LNCaP clone FGC (cell line): ENCODE results near the gene XYLT2.

Experiments
- DNase-seq: peaks from one replicate; pipeline ENCODE4 v3.0.0-alpha.2; 2011; ENCODE audit warnings: low read depth
- H3K4me3 ChIP-seq: 2 replicates; pipeline ENCODE4 v1.5.1; 2011; ENCODE audit warnings: mild to moderate bottlenecking, low read depth, low read length, control low read depth
- CTCF ChIP-seq: IDR thresholded peaks from 2 replicates; pipeline ENCODE4 v1.5.1; 2012; ENCODE audit warnings: mild to moderate bottlenecking; ENCODE audit not compliant: control insufficient read depth, insufficient read depth; ENCODE audit errors: extremely low read depth

Gene XYLT2

GRCh38 chr17:50365165-50365564 lies 19.2 kb downstream of the XYLT2 start:
- H3K4me3 ChIP-seq: no peak overlapping the region

GRCh38 chr17:50365649-50366393 lies 19.9 kb downstream of the XYLT2 start:
- H3K4me3 ChIP-seq: no peak overlapping the region
- TF ChIP-seq CTCF: no peak
- DNase-seq: no peak

More at GRCh38 chr17:50365165-50365564, 19.2 kb downstream of the XYLT2 start:
- TF ChIP-seq CTCF: no peak
- no peak for DNase-seq

- H3K4me3 ChIP-seq: no peak overlapping the region
- TF ChIP-seq CTCF: no peak
- DNase-seq: no peak
These were observed 21.5 kb downstream of the XYLT2 start for GRCh38 chr17:50367401-50367800.

GRCh38 chr17:50370052-50370451 lies 24.1 kb downstream of the XYLT2 start:
- no peak for DNase-seq

GRCh38 chr17:50371526-50371925 lies 25.6 kb downstream of the XYLT2 start:
- no peak for TF ChIP-seq CTCF
- DNase-seq: no peak
- H3K4me3 ChIP-seq: peak overlapping the region; percentile 79

More at GRCh38 chr17:50370052-50370451, 24.1 kb downstream of the XYLT2 start:
- H3K4me3 ChIP-seq: no peak overlapping the region
- TF ChIP-seq CTCF: no peak

- H3K4me3 ChIP-seq: peak overlapping the region; percentile 79
- TF ChIP-seq CTCF: no peak
- DNase-seq: no peak
These were observed 26.4 kb downstream of the XYLT2 start for GRCh38 chr17:50372222-50372757.
